H1 (cell line): ENCODE data around the gene PLEKHM3. TPM values are rescaled to one million over a fixed set of nuclear protein-coding genes. Genes with fewer than 3 reads are reported as not detected.

Experiments used
- CTCF ChIA-PET: fragments of 300-600 bp; sonication (Branson Sonifier 250); formaldehyde crosslinking; loops from one replicate; lab custom pipeline; 2021; ENCODE audit not compliant: partially characterized antibody; lab: Charles Lee
- POLR2A ChIA-PET: fragments of 300-600 bp; sonication (Branson Sonifier 250); formaldehyde crosslinking; loops from one replicate; lab custom pipeline; 2021; ENCODE audit warnings: inconsistent platforms; ENCODE audit not compliant: partially characterized antibody; lab: Charles Lee
- DNase-seq, 2 experiments: peaks; one replicate each; pipeline versions ENCODE4 v3.0.0 to v3.0.0-alpha.2; 2010 to 2022; ENCODE audit warnings: low spot score in 2 of 2, low read depth in 1 of 2, mixed read lengths in 1 of 2
- FAIRE-seq: peaks from 2 replicates; lab custom pipeline; 2011; peaks lifted over from hg19 to GRCh38; lab: Jason Lieb, UNC
- H2AFZ ChIP-seq: 2 replicates; pipeline ENCODE4 v1.8.1; 2012; ENCODE audit warnings: low read length, inconsistent platforms
- H2AK5ac ChIP-seq: 2 replicates; pipeline ENCODE4 v1.6.1; 2013; ENCODE audit warnings: low read depth, low read length
- H2BK120ac ChIP-seq: replicated peaks from 2 replicates; pipeline ENCODE3; 2013; ENCODE audit warnings: low read depth, low read length, inconsistent platforms
- H2BK12ac ChIP-seq: 2 replicates; pipeline ENCODE4 v1.6.1; 2013; ENCODE audit warnings: low read depth, low read length
- H2BK15ac ChIP-seq: 2 replicates; pipeline ENCODE4 v1.6.1; 2013; ENCODE audit warnings: low read length
- H2BK20ac ChIP-seq: 2 replicates; pipeline ENCODE4 v1.6.1; 2013; ENCODE audit warnings: low read length
- H2BK5ac ChIP-seq: 2 replicates; pipeline ENCODE4 v1.6.1; 2013; ENCODE audit warnings: low read depth, low read length
- H3K14ac ChIP-seq: 2 replicates; pipeline ENCODE4 v1.6.1; 2013; ENCODE audit warnings: inconsistent platforms; ENCODE audit not compliant: insufficient read length
- H3K18ac ChIP-seq: 2 replicates; pipeline ENCODE4 v1.6.1; 2013; ENCODE audit warnings: low read length; ENCODE audit errors: extremely low read depth
- H3K23ac ChIP-seq: 2 replicates; pipeline ENCODE4 v1.6.1; 2013; ENCODE audit warnings: inconsistent platforms; ENCODE audit not compliant: insufficient read length
- H3K23me2 ChIP-seq: 2 replicates; pipeline ENCODE4 v1.6.1; 2013; ENCODE audit warnings: low read depth, low read length
- H3K27ac ChIP-seq: 2 replicates; pipeline ENCODE4 v1.6.1; 2011; ENCODE audit warnings: low read depth, low read length, inconsistent platforms
- H3K27me3 ChIP-seq, 4 experiments: replicated peaks in 1 of 4; 1 replicate in 1 of 4; 2 replicates in 3 of 4; pipeline versions ENCODE4 v1.6.1 to v1.8.1; 2011 to 2013; ENCODE audit warnings: low read length in 3 of 4, mild to moderate bottlenecking in 3 of 4, inconsistent platforms in 2 of 4, mixed read lengths in 2 of 4, moderate library complexity in 1 of 4; ENCODE audit not compliant: control insufficient read depth in 3 of 4, insufficient read depth in 3 of 4; ENCODE audit errors: extremely low read depth in 1 of 4
- H3K36me3 ChIP-seq, 4 experiments: 2 replicates each; pipeline versions ENCODE4 v1.6.1 to v1.8.1; 2011 to 2013; ENCODE audit warnings: mild to moderate bottlenecking in 4 of 4, low read length in 3 of 4, moderate library complexity in 2 of 4, control low read depth in 1 of 4, inconsistent platforms in 1 of 4; ENCODE audit not compliant: insufficient read depth in 4 of 4, control insufficient read depth in 2 of 4
- H3K4ac ChIP-seq: replicated peaks from 2 replicates; pipeline ENCODE3; 2013; ENCODE audit warnings: low read length, low read depth, mixed read lengths, inconsistent platforms; ENCODE audit not compliant: insufficient read length
- H3K4me1 ChIP-seq, 4 experiments: replicated peaks in 1 of 4; 1 replicate in 1 of 4; 2 replicates in 3 of 4; pipeline versions ENCODE4 v1.6.1 to v1.8.1; 2011 to 2013; ENCODE audit warnings: low read length in 3 of 4, inconsistent platforms in 2 of 4, mixed read lengths in 1 of 4; ENCODE audit not compliant: insufficient read depth in 4 of 4, control insufficient read depth in 3 of 4
- H3K4me2 ChIP-seq, 2 experiments: 2 replicates each; pipeline versions ENCODE4 v1.6.1 to v1.8.1; 2011 to 2013; ENCODE audit warnings: low read depth in 2 of 2, low read length in 2 of 2, control low read depth in 1 of 2, inconsistent platforms in 1 of 2, mild to moderate bottlenecking in 1 of 2; ENCODE audit not compliant: insufficient read depth in 1 of 2
- H3K4me3 ChIP-seq, 4 experiments: fragments of 200-600, 300-600 bp in 1 of 4; sonication (generic), shearing (Covaris generic), sonication (Bioruptor Twin) in 1 of 4; 2 replicates each; pipeline versions ENCODE4 v1.5.1 to v1.8.1; 2011 to 2016; ENCODE audit warnings: low read length in 4 of 4, low read depth in 3 of 4, control low read depth in 2 of 4, inconsistent platforms in 2 of 4, mild to moderate bottlenecking in 2 of 4, mixed read lengths in 1 of 4, moderate library complexity in 1 of 4; ENCODE audit not compliant: insufficient read depth in 2 of 4; ENCODE audit errors: extremely low read depth in 1 of 4
- H3K56ac ChIP-seq: replicated peaks from 2 replicates; pipeline ENCODE3; 2013; ENCODE audit warnings: low read depth, mild to moderate bottlenecking, mixed read lengths, low read length, inconsistent platforms; ENCODE audit not compliant: insufficient read length
- H3K79me1 ChIP-seq: 2 replicates; pipeline ENCODE4 v1.6.1; 2013; ENCODE audit warnings: low read depth, low read length, control low read depth
- H3K79me2 ChIP-seq, 2 experiments: 2 replicates each; pipeline versions ENCODE4 v1.6.1 to v1.8.1; 2012 to 2013; ENCODE audit warnings: low read length in 2 of 2, mild to moderate bottlenecking in 2 of 2, inconsistent platforms in 1 of 2; ENCODE audit not compliant: insufficient read depth in 2 of 2, control insufficient read depth in 1 of 2
- H3K9ac ChIP-seq, 4 experiments: replicated peaks in 1 of 4; 1 replicate in 1 of 4; 2 replicates in 3 of 4; pipeline versions ENCODE4 v1.6.1 to v1.8.1; 2011 to 2013; ENCODE audit warnings: low read depth in 3 of 4, low read length in 3 of 4, control low read depth in 2 of 4, mild to moderate bottlenecking in 2 of 4, moderate library complexity in 2 of 4, inconsistent platforms in 1 of 4; ENCODE audit errors: extremely low read depth in 1 of 4
- H3K9me3 ChIP-seq, 2 experiments: 2 replicates each; pipeline versions ENCODE4 v1.6.1 to v1.8.1; 2012 to 2013; ENCODE audit warnings: mild to moderate bottlenecking in 2 of 2, moderate library complexity in 2 of 2, control low read depth in 1 of 2, inconsistent platforms in 1 of 2, low read depth in 1 of 2, low read length in 1 of 2, mixed read lengths in 1 of 2; ENCODE audit not compliant: insufficient read depth in 2 of 2
- H4K20me1 ChIP-seq, 2 experiments: replicated peaks in 1 of 2; 2 replicates each; pipeline versions ENCODE3 to v1.8.1; 2011 to 2013; ENCODE audit warnings: inconsistent platforms in 2 of 2, low read length in 2 of 2, mild to moderate bottlenecking in 1 of 2; ENCODE audit not compliant: insufficient read depth in 2 of 2, control insufficient read depth in 1 of 2
- H4K5ac ChIP-seq: 2 replicates; pipeline ENCODE4 v1.6.1; 2013; ENCODE audit warnings: low read length, low read depth, mixed read lengths, inconsistent platforms; ENCODE audit not compliant: insufficient read length
- H4K8ac ChIP-seq: 2 replicates; pipeline ENCODE4 v1.8.0; 2013; ENCODE audit warnings: mild to moderate bottlenecking, moderate library complexity, low read length, inconsistent platforms; ENCODE audit not compliant: insufficient read depth; ENCODE audit errors: extremely low read depth
- H4K91ac ChIP-seq: replicated peaks from 2 replicates; pipeline ENCODE3; 2013; ENCODE audit warnings: low read length, mixed read lengths, inconsistent platforms; ENCODE audit not compliant: insufficient read length
- BCL11A ChIP-seq, 2 experiments: IDR thresholded peaks; one replicate each; pipeline ENCODE4 v1.6.1; 2011; ENCODE audit warnings: low read depth in 2 of 2, low read length in 2 of 2, mild to moderate bottlenecking in 2 of 2
- BRCA1 ChIP-seq: IDR thresholded peaks from 2 replicates; pipeline ENCODE4 v1.6.1; 2012; ENCODE audit warnings: low read depth, low read length, improper control_type of control experiment
- CBX8 ChIP-seq: fragments of 300-800, 300-1000 bp; sonication (generic); IDR thresholded peaks from 2 replicates; pipeline ENCODE4 v1.7.1; 2016; ENCODE audit warnings: low read depth, low read length, borderline replicate concordance
- NANOG ChIP-seq: IDR thresholded peaks from 2 replicates; pipeline ENCODE4 v1.6.1; 2011; ENCODE audit warnings: low read length, low read depth, mild to moderate bottlenecking, inconsistent platforms; ENCODE audit not compliant: insufficient read depth, poor library complexity, severe bottlenecking
- POU5F1 ChIP-seq: IDR thresholded peaks from 2 replicates; pipeline ENCODE4 v1.6.1; 2011; ENCODE audit warnings: low read depth, mild to moderate bottlenecking, low read length, moderate library complexity
- RNF2 ChIP-seq: fragments of 200-900, 300-1000 bp; sonication (generic); IDR thresholded peaks from 2 replicates; pipeline ENCODE4 v1.7.1; 2016; ENCODE audit warnings: borderline replicate concordance, low read depth, mild to moderate bottlenecking, antibody characterized with exemption, low read length; ENCODE audit not compliant: poor library complexity, severe bottlenecking; ENCODE audit errors: missing control alignments
- SP4 ChIP-seq: IDR thresholded peaks from 2 replicates; pipeline ENCODE4 v1.6.1; 2012; ENCODE audit warnings: low read length, inconsistent platforms
- TAF1 ChIP-seq: IDR thresholded peaks from 2 replicates; pipeline ENCODE4 v1.6.1; 2011; ENCODE audit warnings: mild to moderate bottlenecking, low read depth, low read length
- TBP ChIP-seq: IDR thresholded peaks from 2 replicates; pipeline ENCODE4 v1.6.1; 2011; ENCODE audit warnings: low read depth, low read length, improper control_type of control experiment
- YY1 ChIP-seq: IDR thresholded peaks from 2 replicates; pipeline ENCODE4 v1.6.1; 2011; ENCODE audit warnings: low read depth, mild to moderate bottlenecking, low read length
- WGBS, 2 experiments: shearing (Covaris generic) in 1 of 2; methylation state at CpG; one replicate each; pipeline versions ENCODE4 v1.1.6 to v1.1.7; 2013 to 2015; ENCODE audit warnings: low lambda C conversion rate in 2 of 2, mixed read lengths in 2 of 2, inconsistent platforms in 1 of 2, low coverage in 1 of 2, missing lambda C conversion rate in 1 of 2; ENCODE audit not compliant: insufficient replicate concordance in 2 of 2, insufficient coverage in 1 of 2, insufficient read length in 1 of 2; ENCODE audit errors: extremely low coverage in 1 of 2, missing lambda C conversion rate in 1 of 2; 5-methylcytosine and 5-hydroxymethylcytosine counted together
- polyA plus RNA-seq, 7 experiments: library from polyadenylated mRNA; depleted of rRNA in 3 of 7; stranded (reverse) in 5 of 7; unstranded in 2 of 7; fragments of >200 nt in 5 of 7; fragments of 200-250 nt in 2 of 7; gene quantifications; 1 replicate in 5 of 7; 2 replicates in 1 of 7; 4 replicates in 1 of 7; pipeline versions ENCODE4 v1.2.1 to v1.2.3, GENCODE V29; 2011 to 2013; ENCODE audit warnings: missing spikeins in 2 of 7, mixed read lengths in 2 of 7
- total RNA-seq: library from RNA; stranded (reverse); fragmentation: NEBNext Ultra II Directional; extraction: Animal tissue kit (Norgen Biotek cat#: 25700); gene quantifications from 2 replicates; pipeline ENCODE4 v1.2.1, GENCODE V29; 2021
- TF ChIP-seq, protein P1 (sequence below): IDR thresholded peaks from 2 replicates; pipeline ENCODE4 v1.6.1; 2012; ENCODE audit warnings: low read length, inconsistent platforms

PLEKHM3 gene
- total and polyA plus RNA-seq, 2 of the 8 experiments (the other 6 are each of a cell fraction or from before 2014, with no cell fraction given) = 2.3 to 5.8 TPM

DNA sequence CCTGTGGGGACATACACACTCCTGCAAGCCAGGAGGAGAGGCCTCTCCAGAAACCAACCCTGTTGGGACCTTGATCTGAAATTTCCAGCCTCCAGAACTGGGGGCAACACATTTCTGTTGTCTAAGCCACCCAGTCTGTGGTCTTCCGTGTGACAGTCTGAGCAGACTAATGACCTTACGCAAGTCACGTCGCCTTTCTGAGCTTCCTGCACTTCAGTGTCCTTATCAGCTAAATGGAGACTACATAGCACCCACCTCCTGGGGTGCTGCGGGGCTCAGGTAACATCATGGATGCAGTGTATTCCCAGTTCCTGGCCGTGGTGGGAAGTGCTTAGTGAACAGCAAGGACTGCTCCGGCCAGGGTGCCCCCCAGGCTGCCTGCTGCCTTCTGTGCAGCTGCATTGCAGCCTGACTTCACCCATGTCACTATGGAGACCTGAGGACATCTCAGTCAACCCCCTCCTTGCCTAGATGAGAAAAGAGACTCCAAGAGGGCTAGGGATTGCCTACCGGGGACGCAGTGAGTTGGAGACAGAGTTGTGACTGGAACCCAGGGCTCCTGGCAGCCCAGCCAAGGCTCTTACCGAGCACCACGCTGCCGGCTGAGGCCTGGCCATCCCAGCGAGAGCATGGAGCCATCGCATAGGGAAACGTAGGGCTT lies 194.4 kb downstream of the PLEKHM3 start:
- no peaks in the 10 kb centered on the region for H3K79me2 ChIP-seq
- no peak overlapping the region for H3K27ac ChIP-seq
- no peaks in the 10 kb centered on the region for H3K27me3 ChIP-seq
- no peak overlapping the region for H3K4ac ChIP-seq
- 0 out of 2 replicates have a peak overlapping the region, but pooled peaks have one; percentile 19 for H2BK5ac ChIP-seq
- no peak overlapping the region for H3K18ac ChIP-seq
- no peak overlapping the region for H3K4me3 ChIP-seq
- H3K14ac ChIP-seq = no peak overlapping the region
- CTCF ChIA-PET = interaction anchor here (1.3 to 2.2 kb wide), 4 partner anchors 18 to 210 kb away, joined by 3 to 6 read pairs (median 5); no protein-coding TSS in a partner anchor
- no peaks in the 10 kb centered on the region for H3K9me3 ChIP-seq
- no peak overlapping the region for H2BK120ac ChIP-seq
- H3K79me1 ChIP-seq = no peaks in the 10 kb centered on the region
- H4K5ac ChIP-seq = no peak overlapping the region
- H3K9ac ChIP-seq = no peak overlapping the region
- H3K23me2 ChIP-seq = no peaks in the 10 kb centered on the region
- DNase-seq (no peak), FAIRE-seq (no peak)
- H3K56ac ChIP-seq = no peak overlapping the region
- H2BK12ac ChIP-seq = 0 out of 2 replicates have a peak overlapping the region, but pooled peaks have one; percentile 35
- H3K4me1 ChIP-seq = no peaks in the 10 kb centered on the region; a peak in 2 of 7 replicates
- no peak overlapping the region for H4K91ac ChIP-seq
- 0 out of 2 replicates have a peak overlapping the region, but pooled peaks have one; percentile 32 for H2BK20ac ChIP-seq
- no peaks in the 10 kb centered on the region for H3K36me3 ChIP-seq
- H4K20me1 ChIP-seq = no peaks in the 10 kb centered on the region
- no peak overlapping the region for H2AFZ ChIP-seq
- no peak overlapping the region for H3K4me2 ChIP-seq
- 95% methylated on average over 15 of the region's 15 CpGs; no CpG with 5 or more reads in 1 of the 2 experiments for WGBS, 2 experiments
- peak overlapping the region; percentile 6; the same call in 1 of the 2 replicates for H2BK15ac ChIP-seq
- no peak overlapping the region for H4K8ac ChIP-seq
- POLR2A ChIA-PET = no interaction called here
- H2AK5ac ChIP-seq = no peak overlapping the region
- H3K23ac ChIP-seq = no peak overlapping the region
- TF ChIP-seq POU5F1 (no peak), CBX8 (no peak), RNF2 (no peak), BCL11A (IDR thresholded peaks at IDR 0.05; ENCODE audit: low read depth in 2 of 2, low read length in 2 of 2) (no peak), TAF1 (no peak), BRCA1 (no peak), TBP (no peak), NANOG (no peak), YY1 (no peak), SP4 (no peak)
- TF ChIP-seq, protein P1, sequence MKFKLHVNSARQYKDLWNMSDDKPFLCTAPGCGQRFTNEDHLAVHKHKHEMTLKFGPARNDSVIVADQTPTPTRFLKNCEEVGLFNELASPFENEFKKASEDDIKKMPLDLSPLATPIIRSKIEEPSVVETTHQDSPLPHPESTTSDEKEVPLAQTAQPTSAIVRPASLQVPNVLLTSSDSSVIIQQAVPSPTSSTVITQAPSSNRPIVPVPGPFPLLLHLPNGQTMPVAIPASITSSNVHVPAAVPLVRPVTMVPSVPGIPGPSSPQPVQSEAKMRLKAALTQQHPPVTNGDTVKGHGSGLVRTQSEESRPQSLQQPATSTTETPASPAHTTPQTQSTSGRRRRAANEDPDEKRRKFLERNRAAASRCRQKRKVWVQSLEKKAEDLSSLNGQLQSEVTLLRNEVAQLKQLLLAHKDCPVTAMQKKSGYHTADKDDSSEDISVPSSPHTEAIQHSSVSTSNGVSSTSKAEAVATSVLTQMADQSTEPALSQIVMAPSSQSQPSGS = no peak
